A549 (cell line): ENCODE measurements around the gene BOC. TPM values are rescaled to one million over a fixed set of nuclear protein-coding genes. Genes with fewer than 3 reads are reported as not detected.
A peak's percentile ranks its signal among the peaks of the same experiment; 100 is the strongest.

Experiments
- ATAC-seq, 2 experiments: fragments of 200-7000 bp in 1 of 2; fragments of >200 bp in 1 of 2; cut with Nextera tagmentation in 1 of 2; cut with Tn5 transposase in 1 of 2; 3 replicates each; pipeline versions ENCODE4 v1.8.0 to v1.9.1; 2018 to 2020; ENCODE audit warnings: mild to moderate bottlenecking in 1 of 2, moderate library complexity in 1 of 2
- CTCF ChIA-PET: fragments of 300-600 bp; sonication (Branson Sonifier 250); formaldehyde crosslinking; extraction: SDS; loops from one replicate; lab custom pipeline; 2021; ENCODE audit warnings: antibody characterized with exemption, inconsistent platforms; lab: Yijun Ruan, JAX
- POLR2A ChIA-PET: fragments of 350-600 bp; formaldehyde crosslinking; extraction: SDS; loops from one replicate; lab custom pipeline; 2021; ENCODE audit warnings: antibody characterized with exemption, inconsistent platforms; lab: Yijun Ruan, JAX
- DNase-seq, 2 experiments: peaks; one replicate each; pipeline versions ENCODE4 v3.0.0 to v3.0.0-alpha.2; 2011 to 2016; ENCODE audit warnings: low read depth in 1 of 2, low spot score in 1 of 2
- FAIRE-seq: peaks from 2 replicates; lab custom pipeline; 2011; peaks lifted over from hg19 to GRCh38; lab: Jason Lieb, UNC
- H3K27ac ChIP-seq, 2 experiments: fragments of >200 bp; sonication (Bioruptor Twin); formaldehyde crosslinking; 3 replicates each; pipeline ENCODE4 v1.5.1; 2016 to 2017
- H3K4me1 ChIP-seq: fragments of >200 bp; sonication (Bioruptor Twin); formaldehyde crosslinking; 3 replicates; pipeline ENCODE4 v1.6.1; 2016
- H3K4me2 ChIP-seq: fragments of >200 bp; sonication (Bioruptor Twin); formaldehyde crosslinking; 3 replicates; pipeline ENCODE4 v1.6.1; 2016
- H3K4me3 ChIP-seq: fragments of >200 bp; sonication (Bioruptor Twin); formaldehyde crosslinking; 3 replicates; pipeline ENCODE4 v1.5.1; 2016
- H3K9me3 ChIP-seq: fragments of >200 bp; sonication (Bioruptor Twin); formaldehyde crosslinking; 3 replicates; pipeline ENCODE4 v1.6.1; 2016
- BHLHE40 ChIP-seq: IDR thresholded peaks from 2 replicates; pipeline ENCODE4 v1.6.1; 2012; ENCODE audit warnings: low read depth, low read length, inconsistent platforms
- CBX2 ChIP-seq: fragments of 200-600 bp; sonication (generic); IDR thresholded peaks from 2 replicates; pipeline ENCODE4 v1.6.1; 2016; ENCODE audit warnings: low read depth, mild to moderate bottlenecking, borderline replicate concordance
- CBX8 ChIP-seq: fragments of 200-600 bp; sonication (generic); IDR thresholded peaks from 2 replicates; pipeline ENCODE4 v1.6.1; 2016
- CHD4 ChIP-seq: fragments of 200-600 bp; sonication (generic); IDR thresholded peaks from 2 replicates; pipeline ENCODE4 v1.6.1; 2016; ENCODE audit warnings: antibody characterized with exemption, mild to moderate bottlenecking, borderline replicate concordance
- EHMT2 ChIP-seq: fragments of 200-600 bp; sonication (generic); IDR thresholded peaks from 2 replicates; pipeline ENCODE4 v1.6.1; 2016; ENCODE audit warnings: antibody characterized with exemption, low read depth, mild to moderate bottlenecking, moderate library complexity
- FOXS1 ChIP-seq: fragments of 250-450 bp; sonication (Bioruptor Pico); IDR thresholded peaks from 2 replicates; pipeline ENCODE4 v1.5.0; 2020; ENCODE audit warnings: mild to moderate bottlenecking, moderate library complexity
- GATA3 ChIP-seq: IDR thresholded peaks from 2 replicates; pipeline ENCODE4 v1.6.1; 2012; ENCODE audit warnings: borderline replicate concordance
- HEYL ChIP-seq: fragments of 250-450 bp; sonication (Bioruptor Pico); IDR thresholded peaks from 2 replicates; pipeline ENCODE4 v1.8.0; 2021; ENCODE audit warnings: mild to moderate bottlenecking, moderate library complexity
- MYC ChIP-seq: IDR thresholded peaks from 2 replicates; pipeline ENCODE4 v1.6.1; 2012; ENCODE audit warnings: mild to moderate bottlenecking, inconsistent platforms, low read length, improper control_type of control experiment, borderline replicate concordance
- NFE2L2 ChIP-seq: fragments of 150-350 bp; conservative IDR thresholded peaks from 2 replicates; pipeline ENCODE4 v1.6.1; 2014; ENCODE audit warnings: low read length
- PHF8 ChIP-seq: fragments of 200-600 bp; sonication (generic); IDR thresholded peaks from 2 replicates; pipeline ENCODE4 v1.6.1; 2016; ENCODE audit warnings: low read depth, mild to moderate bottlenecking, antibody characterized with exemption, moderate library complexity, borderline replicate concordance
- POLR2A ChIP-seq: IDR thresholded peaks from 2 replicates; pipeline ENCODE4 v1.6.1; 2012; ENCODE audit warnings: mild to moderate bottlenecking, low read length
- POLR2AphosphoS2 ChIP-seq: conservative IDR thresholded peaks from 2 replicates; pipeline ENCODE4 v1.6.1; 2012; ENCODE audit warnings: low read length, improper control_type of control experiment, inconsistent platforms
- RNF2 ChIP-seq: fragments of 200-600 bp; sonication (generic); IDR thresholded peaks from 2 replicates; pipeline ENCODE4 v1.6.1; 2016; ENCODE audit warnings: low read depth, mild to moderate bottlenecking, antibody characterized with exemption, moderate library complexity, borderline replicate concordance
- SREBF2 ChIP-seq: fragments of 450-650 bp; IDR thresholded peaks from 2 replicates; pipeline ENCODE4 v1.6.1; 2014; ENCODE audit warnings: mild to moderate bottlenecking, moderate library complexity
- TFCP2L1 ChIP-seq: fragments of 250-450 bp; sonication (Bioruptor Pico); IDR thresholded peaks from 2 replicates; pipeline ENCODE4 v1.5.0; 2021; ENCODE audit warnings: mild to moderate bottlenecking
- TP53 ChIP-seq: fragments of 250-450 bp; sonication (Bioruptor Pico); IDR thresholded peaks from 2 replicates; pipeline ENCODE4 v1.5.0; 2021; ENCODE audit warnings: mild to moderate bottlenecking, moderate library complexity
- ZNF302 ChIP-seq: fragments of 250-450 bp; sonication (Bioruptor Pico); IDR thresholded peaks from 2 replicates; pipeline ENCODE4 v1.9.0; 2021; ENCODE audit warnings: inconsistent platforms, mild to moderate bottlenecking, moderate library complexity
- ZSCAN20 ChIP-seq: fragments of 250-450 bp; sonication (Bioruptor Pico); IDR thresholded peaks from 2 replicates; pipeline ENCODE4 v1.8.0; 2022; ENCODE audit warnings: mild to moderate bottlenecking, moderate library complexity
- WGBS: methylation state at CpG from one replicate; pipeline ENCODE4 v1.1.6; 2017; ENCODE audit errors: missing lambda C conversion rate; 5-methylcytosine and 5-hydroxymethylcytosine counted together
- polyA plus RNA-seq, 4 experiments: library from polyadenylated mRNA; depleted of rRNA in 3 of 4; stranded (reverse); fragments of >200 nt; fragmentation: RNase III in 1 of 4; extraction: RNeasy Plus Mini Kit Qiagen cat#74134 plus additional on column Dnase treatment in 1 of 4; gene quantifications; 2 replicates in 3 of 4; 3 replicates in 1 of 4; pipeline ENCODE4 v1.2.3, GENCODE V29; 2011 to 2017
- TF ChIP-seq, protein P1 (sequence below): IDR thresholded peaks from 2 replicates; pipeline ENCODE4 v1.6.1; 2012; ENCODE audit warnings: low read depth, borderline replicate concordance
- TF ChIP-seq, protein P2 (sequence below): fragments of >200 bp; sonication (Bioruptor Twin); formaldehyde crosslinking; IDR thresholded peaks from 3 replicates; pipeline ENCODE4 v1.5.1; 2016
- TF ChIP-seq, protein P3 (sequence below): fragments of 250-450 bp; sonication (Bioruptor Pico); IDR thresholded peaks from 2 replicates; pipeline ENCODE4 v1.5.0; 2021; ENCODE audit warnings: mild to moderate bottlenecking, moderate library complexity, borderline replicate concordance
- TF ChIP-seq, protein P4 (sequence below): fragments of 250-450 bp; sonication (Bioruptor Pico); IDR thresholded peaks from 2 replicates; pipeline ENCODE4 v1.5.0; 2020; ENCODE audit warnings: low read depth, mild to moderate bottlenecking, moderate library complexity
- TF ChIP-seq, protein P5 (sequence below): fragments of >200 bp; sonication (Bioruptor Twin); formaldehyde crosslinking; IDR thresholded peaks from 3 replicates; pipeline ENCODE4 v1.6.1; 2016

Gene BOC
- polyA plus RNA-seq, 2 of the 4 experiments (the other 2 are of a cell fraction) = 4.0 TPM

DNA sequence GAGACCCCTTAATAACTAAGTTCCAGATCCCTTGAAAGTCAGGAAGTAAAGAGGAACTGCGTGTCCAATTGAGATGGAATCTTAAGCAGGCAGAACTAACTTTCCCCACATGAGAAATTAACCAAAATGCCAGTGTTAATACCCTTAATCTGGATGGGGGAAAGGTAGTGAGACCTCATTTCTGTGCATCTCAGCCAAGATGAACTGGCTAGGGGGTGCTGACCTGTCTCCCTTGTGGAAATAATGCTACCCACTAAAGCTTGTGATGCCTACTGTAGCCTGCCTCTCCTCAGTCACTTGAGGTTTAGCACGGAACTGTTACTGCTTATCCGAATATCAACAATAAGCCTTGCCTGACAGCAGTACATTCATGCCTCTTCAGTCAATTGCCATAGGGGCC is 15.1 kb downstream of the BOC start:
- FAIRE-seq = no peak
- TF ChIP-seq PHF8 (no peak), FOXS1 (CRISPR knock-in tag) (no peak), EHMT2 (no peak), CHD4 (no peak)
- TF ChIP-seq, protein P1, sequence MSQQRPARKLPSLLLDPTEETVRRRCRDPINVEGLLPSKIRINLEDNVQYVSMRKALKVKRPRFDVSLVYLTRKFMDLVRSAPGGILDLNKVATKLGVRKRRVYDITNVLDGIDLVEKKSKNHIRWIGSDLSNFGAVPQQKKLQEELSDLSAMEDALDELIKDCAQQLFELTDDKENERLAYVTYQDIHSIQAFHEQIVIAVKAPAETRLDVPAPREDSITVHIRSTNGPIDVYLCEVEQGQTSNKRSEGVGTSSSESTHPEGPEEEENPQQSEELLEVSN = no peak
- TF ChIP-seq, protein P2, sequence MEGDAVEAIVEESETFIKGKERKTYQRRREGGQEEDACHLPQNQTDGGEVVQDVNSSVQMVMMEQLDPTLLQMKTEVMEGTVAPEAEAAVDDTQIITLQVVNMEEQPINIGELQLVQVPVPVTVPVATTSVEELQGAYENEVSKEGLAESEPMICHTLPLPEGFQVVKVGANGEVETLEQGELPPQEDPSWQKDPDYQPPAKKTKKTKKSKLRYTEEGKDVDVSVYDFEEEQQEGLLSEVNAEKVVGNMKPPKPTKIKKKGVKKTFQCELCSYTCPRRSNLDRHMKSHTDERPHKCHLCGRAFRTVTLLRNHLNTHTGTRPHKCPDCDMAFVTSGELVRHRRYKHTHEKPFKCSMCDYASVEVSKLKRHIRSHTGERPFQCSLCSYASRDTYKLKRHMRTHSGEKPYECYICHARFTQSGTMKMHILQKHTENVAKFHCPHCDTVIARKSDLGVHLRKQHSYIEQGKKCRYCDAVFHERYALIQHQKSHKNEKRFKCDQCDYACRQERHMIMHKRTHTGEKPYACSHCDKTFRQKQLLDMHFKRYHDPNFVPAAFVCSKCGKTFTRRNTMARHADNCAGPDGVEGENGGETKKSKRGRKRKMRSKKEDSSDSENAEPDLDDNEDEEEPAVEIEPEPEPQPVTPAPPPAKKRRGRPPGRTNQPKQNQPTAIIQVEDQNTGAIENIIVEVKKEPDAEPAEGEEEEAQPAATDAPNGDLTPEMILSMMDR = no peak
- no peak overlapping the region for H3K4me2 ChIP-seq
- ATAC-seq = no peak
- CTCF ChIA-PET = interaction anchor here (1.1 to 2.9 kb wide), 3 partner anchors 10 to 45 kb away, joined by 3 to 9 read pairs (median 4); no protein-coding TSS in a partner anchor
- no peak for DNase-seq
- no peaks in the 10 kb centered on the region for H3K9me3 ChIP-seq
- H3K27ac ChIP-seq = no peak overlapping the region
- 85% methylated on average over 3 of the region's 3 CpGs for WGBS
- H3K4me1 ChIP-seq = peaks cover 6% of the 10 kb centered on the region
- POLR2A ChIA-PET = no interaction called here
- no peak overlapping the region for H3K4me3 ChIP-seq

DNA sequence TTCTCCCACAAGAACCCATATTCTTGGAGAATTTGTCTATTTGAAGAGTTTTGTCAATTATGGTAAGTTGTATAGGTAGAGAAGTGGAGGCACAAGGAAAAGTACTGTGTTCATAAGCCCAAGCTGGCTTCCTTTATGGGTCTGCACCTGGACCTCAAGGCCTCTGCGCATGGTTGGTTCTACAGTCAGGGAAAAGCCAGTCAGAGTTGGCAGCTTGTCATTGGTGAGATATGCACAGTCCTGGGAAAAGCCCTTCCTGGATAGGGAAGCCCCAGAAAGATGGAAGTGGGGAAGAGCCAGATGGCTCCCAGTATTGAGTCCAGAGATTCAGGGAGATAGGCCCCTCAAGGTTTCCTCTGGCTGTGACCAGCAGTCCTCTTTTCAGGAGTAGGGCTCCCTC is 15.8 kb downstream of the BOC start:
- Histone ChIP-seq H3K9me3 (no peaks in the 10 kb centered on the region), H3K4me1 (peaks cover 13% of the 10 kb centered on the region), H3K4me2 (no peak overlapping the region), H3K27ac (no peak overlapping the region), H3K4me3 (no peak overlapping the region)
- 90% methylated on average over 1 of the region's 1 CpG for WGBS
- no peak for TF ChIP-seq CBX8
- no peak for TF ChIP-seq NFE2L2
- no peak for TF ChIP-seq TP53 (CRISPR knock-in tag)
- TF ChIP-seq, protein P3, sequence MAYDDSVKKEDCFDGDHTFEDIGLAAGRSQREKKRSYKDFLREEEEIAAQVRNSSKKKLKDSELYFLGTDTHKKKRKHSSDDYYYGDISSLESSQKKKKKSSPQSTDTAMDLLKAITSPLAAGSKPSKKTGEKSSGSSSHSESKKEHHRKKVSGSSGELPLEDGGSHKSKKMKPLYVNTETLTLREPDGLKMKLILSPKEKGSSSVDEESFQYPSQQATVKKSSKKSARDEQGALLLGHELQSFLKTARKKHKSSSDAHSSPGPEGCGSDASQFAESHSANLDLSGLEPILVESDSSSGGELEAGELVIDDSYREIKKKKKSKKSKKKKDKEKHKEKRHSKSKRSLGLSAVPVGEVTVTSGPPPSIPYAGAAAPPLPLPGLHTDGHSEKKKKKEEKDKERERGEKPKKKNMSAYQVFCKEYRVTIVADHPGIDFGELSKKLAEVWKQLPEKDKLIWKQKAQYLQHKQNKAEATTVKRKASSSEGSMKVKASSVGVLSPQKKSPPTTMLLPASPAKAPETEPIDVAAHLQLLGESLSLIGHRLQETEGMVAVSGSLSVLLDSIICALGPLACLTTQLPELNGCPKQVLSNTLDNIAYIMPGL = no peak
- TF ChIP-seq BHLHE40 = no peak
- no peak for TF ChIP-seq ZSCAN20 (CRISPR knock-in tag)
- TF ChIP-seq, protein P4, sequence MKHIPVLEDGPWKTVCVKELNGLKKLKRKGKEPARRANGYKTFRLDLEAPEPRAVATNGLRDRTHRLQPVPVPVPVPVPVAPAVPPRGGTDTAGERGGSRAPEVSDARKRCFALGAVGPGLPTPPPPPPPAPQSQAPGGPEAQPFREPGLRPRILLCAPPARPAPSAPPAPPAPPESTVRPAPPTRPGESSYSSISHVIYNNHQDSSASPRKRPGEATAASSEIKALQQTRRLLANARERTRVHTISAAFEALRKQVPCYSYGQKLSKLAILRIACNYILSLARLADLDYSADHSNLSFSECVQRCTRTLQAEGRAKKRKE (CRISPR knock-in tag) = no peak
- no peak for TF ChIP-seq TFCP2L1 (CRISPR knock-in tag)
- no peak for TF ChIP-seq HEYL (CRISPR knock-in tag)
- TF ChIP-seq POLR2AphosphoS2 = no peak
- TF ChIP-seq SREBF2 = no peak
- ChIA-PET POLR2A (no interaction called here), CTCF (interaction anchor here (0.6 to 2.9 kb wide), 4 partner anchors 11 to 218 kb away, joined by 3 to 9 read pairs (median 4); no protein-coding TSS in a partner anchor)
- FAIRE-seq (no peak), DNase-seq (no peak), ATAC-seq (no peak)

DNA sequence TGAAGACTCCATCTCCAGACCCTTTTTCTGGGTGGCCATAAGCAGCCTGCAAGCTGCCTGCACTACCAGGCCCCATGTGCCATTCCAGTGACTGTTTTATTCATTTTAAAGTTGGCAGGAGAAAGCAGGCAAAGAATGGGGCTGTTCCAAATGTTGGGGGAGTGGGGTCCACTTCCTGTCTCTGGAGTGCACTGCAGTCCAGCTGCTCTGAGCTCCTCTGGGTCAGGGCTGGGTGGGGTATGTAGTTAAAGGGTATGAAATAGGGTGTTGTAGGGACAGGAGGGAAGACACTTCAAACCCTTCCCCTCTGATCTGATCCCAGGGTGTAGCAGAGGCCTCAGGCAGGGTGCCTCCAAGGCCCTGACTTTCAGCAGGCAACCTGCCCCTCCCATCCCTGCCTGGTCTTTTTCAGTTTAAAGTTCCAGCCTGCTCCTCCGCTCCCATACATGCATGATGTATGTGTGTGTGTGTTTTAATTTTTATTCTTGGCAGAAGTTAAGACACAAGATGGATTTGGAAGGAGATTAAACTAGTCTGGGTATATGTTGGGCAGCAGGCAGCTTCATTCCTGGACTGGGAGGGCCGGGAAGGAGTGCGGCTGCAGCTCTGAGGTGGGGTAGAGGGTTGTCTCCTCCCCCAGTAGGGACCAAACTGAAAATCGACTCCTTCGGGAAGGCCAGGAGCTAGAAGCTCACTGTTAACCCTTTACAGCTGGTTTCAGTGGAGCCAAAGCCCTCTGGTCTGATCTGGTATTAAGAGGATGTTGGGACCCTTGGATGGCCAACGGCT is 17.3 kb downstream of the BOC start:
- no peak for ATAC-seq
- WGBS = 56% methylated on average over 5 of the region's 6 CpGs
- DNase-seq = no peak
- Histone ChIP-seq H3K9me3 (no peaks in the 10 kb centered on the region), H3K4me1 (peaks cover 20% of the 10 kb centered on the region), H3K4me2 (no peak overlapping the region), H3K27ac (peak overlapping the region in 1 of 2 experiments; percentile 4; a peak in 1 of 6 replicates), H3K4me3 (no peak overlapping the region)
- ChIA-PET CTCF (interaction anchor here (1.7 to 2.9 kb wide), 2 partner anchors 10 to 15 kb away, joined by 4 to 9 read pairs; no protein-coding TSS in a partner anchor), POLR2A (no interaction called here)
- TF ChIP-seq CBX2 = no peak
- no peak for TF ChIP-seq POLR2A
- TF ChIP-seq EHMT2 = no peak
- no peak for TF ChIP-seq MYC
- no peak for TF ChIP-seq RNF2
- no peak for TF ChIP-seq GATA3
- TF ChIP-seq, protein P5, sequence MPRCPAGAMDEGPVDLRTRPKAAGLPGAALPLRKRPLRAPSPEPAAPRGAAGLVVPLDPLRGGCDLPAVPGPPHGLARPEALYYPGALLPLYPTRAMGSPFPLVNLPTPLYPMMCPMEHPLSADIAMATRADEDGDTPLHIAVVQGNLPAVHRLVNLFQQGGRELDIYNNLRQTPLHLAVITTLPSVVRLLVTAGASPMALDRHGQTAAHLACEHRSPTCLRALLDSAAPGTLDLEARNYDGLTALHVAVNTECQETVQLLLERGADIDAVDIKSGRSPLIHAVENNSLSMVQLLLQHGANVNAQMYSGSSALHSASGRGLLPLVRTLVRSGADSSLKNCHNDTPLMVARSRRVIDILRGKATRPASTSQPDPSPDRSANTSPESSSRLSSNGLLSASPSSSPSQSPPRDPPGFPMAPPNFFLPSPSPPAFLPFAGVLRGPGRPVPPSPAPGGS = no peak
- no peak for TF ChIP-seq ZNF302
- no peak for TF ChIP-seq TFCP2L1 (CRISPR knock-in tag)
- FAIRE-seq = no peak
